H7 (cell line): Measurements from ENCODE around the gene CNDP1. TPM values are rescaled to one million over a fixed set of nuclear protein-coding genes. Genes with fewer than 3 reads are reported as not detected.
"Not testable (repeated sequence)": the region's sequence is repeated elsewhere in the genome, so short reads cannot be mapped to it uniquely, and the experiment has no call there.

Source experiments
- DNase-seq: peaks from one replicate; pipeline ENCODE4 v3.0.0; 2012
- H3K27me3 ChIP-seq: 2 replicates; pipeline ENCODE4 v1.6.0; 2011; ENCODE audit warnings: mild to moderate bottlenecking, low read length; ENCODE audit not compliant: control insufficient read depth, insufficient read depth
- H3K36me3 ChIP-seq: replicated peaks from 2 replicates; pipeline ENCODE4 v1.5.1; 2011; ENCODE audit warnings: low read length; ENCODE audit not compliant: control insufficient read depth, insufficient read depth
- H3K4me3 ChIP-seq: 2 replicates; pipeline ENCODE4 v1.5.1; 2011; ENCODE audit warnings: low read depth, mild to moderate bottlenecking, control low read depth, low read length, moderate library complexity; ENCODE audit not compliant: insufficient read depth
- total RNA-seq: library from RNA; depleted of rRNA; stranded (reverse); fragments of >200 nt; shearing (Covaris generic); gene quantifications from 2 replicates; pipeline ENCODE4 v1.2.3, GENCODE V29; 2014

Gene CNDP1
- total RNA-seq, 1 experiment from 2014 or later: not detected

DNA sequence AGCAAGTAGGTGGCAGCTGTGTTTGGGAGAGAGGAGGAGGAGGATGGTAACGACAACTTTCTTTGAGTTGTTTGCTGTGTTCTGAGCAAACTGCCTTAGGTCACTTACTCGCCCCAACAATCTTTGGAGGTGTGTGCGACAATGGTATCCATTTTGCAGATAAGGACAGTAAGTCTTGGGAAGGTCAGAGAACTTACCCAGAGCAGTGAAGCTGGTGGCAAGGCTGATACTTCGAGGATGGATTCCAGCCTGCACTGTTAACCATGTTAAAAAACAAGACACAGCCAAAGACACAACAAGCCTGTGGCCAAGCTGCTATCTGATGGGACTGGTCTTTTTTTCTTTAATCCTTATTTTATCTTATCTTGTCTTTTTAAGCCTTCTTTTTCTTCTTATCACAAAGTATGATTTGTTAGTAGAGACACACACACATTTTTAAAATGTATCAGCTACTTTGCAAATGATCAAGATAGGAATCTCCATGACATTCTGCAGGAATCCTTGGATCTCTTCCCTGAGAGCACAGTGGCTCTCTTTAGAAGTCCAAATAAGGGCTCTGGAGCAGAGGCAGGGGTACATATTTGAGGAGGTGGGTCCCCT, 27.9 kb downstream of the CNDP1 start:
- Histone ChIP-seq H3K36me3 (no peaks in the 10 kb centered on the region), H3K27me3 (no peaks in the 10 kb centered on the region), H3K4me3 (no peak overlapping the region)
- DNase-seq: no peak

DNA sequence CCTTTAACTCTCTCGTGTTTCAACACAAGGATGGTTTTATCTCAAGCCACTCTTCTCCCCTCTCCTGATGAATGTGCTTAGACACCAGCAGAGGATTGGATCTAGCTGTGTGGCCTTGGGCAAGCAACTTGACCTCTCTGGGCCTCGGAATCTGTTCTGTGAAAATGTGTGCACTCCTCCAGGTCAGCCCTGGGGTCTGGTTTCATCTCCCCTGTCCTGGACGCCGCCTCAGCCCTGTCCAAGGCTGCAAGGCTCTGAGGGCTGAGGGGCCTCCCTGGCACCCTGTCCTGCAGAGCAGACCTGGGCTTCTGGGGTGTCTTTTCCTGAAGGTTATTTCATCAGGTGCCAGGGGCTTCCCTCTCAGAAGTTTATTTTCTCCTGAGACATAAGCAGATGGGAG, 28.5 kb downstream of the CNDP1 start:
- H3K4me3 ChIP-seq: no peak overlapping the region
- no peak for DNase-seq
- H3K27me3 ChIP-seq: no peaks in the 10 kb centered on the region
- H3K36me3 ChIP-seq: no peaks in the 10 kb centered on the region

DNA sequence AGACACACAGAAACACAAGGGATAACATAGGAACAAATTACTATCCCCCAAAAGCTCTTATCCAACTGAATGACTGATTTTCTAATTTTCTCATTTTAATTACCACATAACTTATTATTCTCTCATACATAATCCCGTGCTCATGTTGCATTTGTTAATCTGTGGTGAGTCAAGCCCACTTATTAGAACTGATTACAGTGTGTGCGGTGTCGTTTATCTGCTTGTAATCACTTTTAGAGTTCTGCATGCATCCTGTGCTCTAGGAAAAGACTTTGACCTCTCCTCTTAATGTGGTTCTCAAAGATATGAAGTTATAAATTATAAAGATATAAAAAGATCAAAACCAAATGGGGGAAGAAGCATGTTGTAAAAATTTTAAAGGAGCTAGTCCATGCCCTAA, 29.7 kb downstream of the CNDP1 start:
- Histone ChIP-seq H3K27me3 (no peaks in the 10 kb centered on the region), H3K36me3 (no peaks in the 10 kb centered on the region), H3K4me3 (no peak overlapping the region)
- DNase-seq: no peak

DNA sequence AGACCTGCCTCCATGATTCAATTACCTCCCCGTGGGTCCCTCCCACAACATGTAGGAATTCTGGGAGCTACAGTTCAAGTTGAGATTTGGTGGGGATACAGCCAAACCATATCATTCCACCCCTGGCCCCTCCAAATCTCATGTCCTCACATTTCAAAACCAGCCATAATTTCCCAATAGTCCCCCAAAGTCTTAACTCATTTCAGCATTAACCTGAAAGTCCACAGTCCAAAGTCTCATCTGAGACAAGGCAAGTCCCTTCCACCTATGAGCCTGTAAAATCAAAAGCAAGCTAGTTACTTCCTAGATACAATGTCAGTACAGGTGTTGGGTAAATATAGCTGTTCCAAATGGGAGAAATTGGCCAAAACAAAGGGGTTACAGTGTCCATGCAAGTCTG, 30.9 kb downstream of the CNDP1 start:
- H3K36me3 ChIP-seq, H3K27me3 ChIP-seq, H3K4me3 ChIP-seq, DNase-seq: not testable (repeated sequence)

DNA sequence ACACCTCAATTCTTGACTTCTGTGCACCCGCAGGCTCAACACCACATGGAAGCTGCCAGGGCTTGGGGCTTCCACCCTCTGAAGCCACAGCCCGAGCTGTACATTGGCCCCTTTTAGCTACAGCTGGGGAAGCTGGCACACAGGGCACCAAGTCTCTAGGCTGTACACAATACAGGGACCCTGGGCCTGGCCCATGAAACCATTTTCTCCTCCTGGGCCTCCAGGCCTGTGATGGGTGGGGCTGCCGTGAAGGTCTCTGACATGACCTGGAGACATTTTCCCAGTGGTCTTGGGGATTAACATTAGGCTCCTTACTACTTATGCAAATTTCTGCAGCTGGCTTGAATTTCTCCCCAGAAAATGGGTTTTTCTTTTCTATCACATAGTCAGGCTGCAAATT, 31.7 kb downstream of the CNDP1 start:
- not testable (repeated sequence) for H3K36me3 ChIP-seq, H3K27me3 ChIP-seq, H3K4me3 ChIP-seq, DNase-seq

DNA sequence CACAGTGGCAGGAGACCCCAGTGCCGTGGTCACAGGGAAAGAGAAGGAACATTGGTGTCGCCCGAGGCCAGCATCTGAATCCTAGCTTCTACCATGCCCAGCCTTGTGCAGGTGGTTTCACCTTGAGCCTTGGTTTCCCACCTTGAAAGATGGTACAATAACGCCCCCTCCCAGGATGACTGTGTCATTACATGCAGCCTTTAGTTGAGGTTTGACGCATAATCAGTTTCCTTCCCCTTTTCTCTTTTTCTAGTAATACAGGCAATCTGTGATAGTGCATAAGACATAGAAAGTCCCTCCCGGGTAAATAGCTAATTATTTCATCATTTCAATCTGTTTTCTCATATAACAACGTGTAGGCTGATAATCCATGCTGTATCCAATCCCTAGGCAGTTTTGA, 33.5 kb downstream of the CNDP1 start:
- DNase-seq: no peak
- no peaks in the 10 kb centered on the region for H3K36me3 ChIP-seq

DNA sequence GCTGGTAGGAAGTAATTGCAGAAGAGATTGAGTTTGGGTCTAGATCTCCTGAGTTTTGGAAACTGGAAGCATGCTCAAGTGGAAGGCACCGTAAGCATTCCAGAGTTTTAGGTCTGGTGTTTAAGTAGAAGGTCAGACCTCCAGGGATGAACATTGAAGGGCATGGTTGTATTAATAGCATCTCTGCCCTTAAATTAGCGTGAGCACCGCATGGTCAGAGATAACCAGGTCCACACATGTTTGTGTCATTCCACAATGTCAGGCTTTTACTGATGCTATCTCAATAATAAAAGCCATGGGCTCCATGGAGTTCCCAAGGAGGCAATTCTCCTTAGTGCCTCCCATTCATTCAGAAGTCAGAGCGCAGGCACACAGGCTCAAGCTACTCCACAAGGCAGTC, 35.1 kb downstream of the CNDP1 start:
- Histone ChIP-seq H3K4me3 (no peak overlapping the region), H3K36me3 (no peaks in the 10 kb centered on the region), H3K27me3 (no peaks in the 10 kb centered on the region; the same call in 1 of the 2 replicates)
- no peak for DNase-seq

More for the DNA sequence above, 33.5 kb downstream of the CNDP1 start:
- H3K4me3 ChIP-seq: no peak overlapping the region
- H3K27me3 ChIP-seq: no peaks in the 10 kb centered on the region; the same call in 1 of the 2 replicates

DNA sequence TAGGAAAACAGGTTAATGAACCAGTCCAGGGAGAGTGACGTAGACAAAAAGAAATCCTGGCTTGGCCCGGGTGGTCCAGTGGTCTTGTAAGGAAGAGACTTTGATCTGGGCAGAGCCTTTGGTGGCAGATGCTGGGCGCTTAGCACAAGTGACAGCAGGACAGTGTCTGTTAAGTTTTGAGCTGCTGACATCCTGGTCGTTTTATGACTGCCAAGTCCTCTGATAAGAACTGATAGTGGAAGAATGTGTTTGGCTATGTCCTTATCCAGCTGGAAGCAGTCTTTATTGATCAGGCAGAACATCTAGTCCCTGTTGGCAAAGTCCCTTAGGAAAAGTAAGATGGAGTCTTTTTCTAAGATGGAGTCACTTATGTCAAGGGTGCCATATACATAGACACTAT, 36.0 kb downstream of the CNDP1 start:
- Histone ChIP-seq H3K27me3 (no peaks in the 10 kb centered on the region; the same call in 1 of the 2 replicates), H3K36me3 (no peaks in the 10 kb centered on the region), H3K4me3 (no peak overlapping the region)
- DNase-seq: no peak

DNA sequence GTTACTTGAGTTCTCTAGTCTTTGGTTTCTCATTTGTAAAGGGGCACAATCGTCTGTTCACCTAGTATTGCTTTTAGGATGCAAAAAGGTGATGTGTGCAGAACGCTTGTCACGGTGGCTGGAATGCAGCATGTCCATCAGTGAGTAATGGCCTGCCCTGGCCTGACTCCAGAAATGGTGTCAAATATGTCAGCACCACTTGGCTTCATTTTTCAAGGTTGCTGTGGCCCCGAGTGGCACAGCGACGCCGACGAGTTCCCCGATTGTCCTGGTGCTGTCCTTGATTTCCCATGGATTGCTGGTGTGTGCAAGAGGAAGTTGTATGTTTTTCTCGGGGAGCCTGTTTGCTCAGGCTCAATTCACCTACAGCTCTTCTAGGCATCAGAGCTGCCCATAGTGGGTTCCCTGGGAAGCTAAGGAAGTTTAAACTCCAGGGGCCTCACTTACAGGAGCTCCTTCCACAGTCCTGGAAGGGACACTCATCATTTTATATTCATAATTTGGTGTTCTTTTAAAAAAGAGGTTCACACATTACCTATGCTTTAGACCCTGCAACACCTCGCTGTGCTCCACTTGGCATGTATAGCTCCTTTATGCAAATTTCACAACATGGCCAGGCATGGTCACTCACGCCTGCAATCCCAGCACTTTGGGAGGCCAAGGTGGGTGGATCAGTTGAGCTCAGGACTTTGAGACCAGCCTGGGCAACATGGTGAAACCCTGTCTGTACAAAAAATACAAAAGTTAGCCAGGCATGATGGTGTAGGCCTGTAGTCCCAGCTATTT, 37.8 kb downstream of the CNDP1 start:
- DNase-seq: no peak
- no peaks in the 10 kb centered on the region; the same call in 1 of the 2 replicates for H3K27me3 ChIP-seq
- H3K4me3 ChIP-seq: no peak overlapping the region
- H3K36me3 ChIP-seq: no peaks in the 10 kb centered on the region

DNA sequence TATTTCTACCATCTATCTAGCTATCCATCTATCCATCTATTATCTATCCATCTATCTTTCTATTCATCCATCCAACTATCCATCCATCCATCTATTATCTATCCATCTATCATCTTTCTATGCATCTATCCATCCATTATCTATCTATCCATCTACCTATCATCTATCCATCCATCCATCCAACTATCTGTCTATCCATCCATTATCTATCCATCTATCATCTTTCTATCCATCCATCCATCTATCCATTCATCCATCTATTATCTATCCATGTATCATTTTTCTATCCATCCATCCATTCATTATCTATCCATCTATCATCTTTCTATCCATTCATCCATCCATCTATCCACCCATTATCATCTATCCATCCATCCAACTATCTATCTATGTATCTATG, 38.8 kb downstream of the CNDP1 start:
- Histone ChIP-seq H3K4me3 (no peak overlapping the region), H3K27me3 (no peaks in the 10 kb centered on the region; the same call in 1 of the 2 replicates), H3K36me3 (no peaks in the 10 kb centered on the region)

DNA sequence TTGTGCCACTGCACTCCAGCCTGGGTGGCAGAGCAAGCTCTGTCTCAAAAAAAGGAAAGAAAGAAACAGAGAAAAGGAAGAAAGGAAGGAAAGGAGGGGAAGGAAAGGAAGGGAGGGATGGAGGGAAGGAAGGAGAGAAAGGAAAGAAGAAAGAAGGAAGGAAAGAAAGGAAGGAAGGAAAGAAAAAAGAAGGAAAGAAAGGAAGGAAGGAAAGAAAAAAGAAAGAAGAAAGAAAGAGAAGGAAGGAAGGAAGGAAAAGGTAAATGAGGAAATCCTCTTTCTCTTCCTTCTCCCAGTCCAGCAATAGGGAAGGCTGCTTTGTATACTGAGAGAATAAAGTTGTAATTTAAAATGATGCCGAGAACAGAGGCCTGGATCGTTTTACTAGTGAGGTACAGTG, 40.6 kb downstream of the CNDP1 start:
- DNase-seq: no peak
- Histone ChIP-seq H3K4me3 (no peak overlapping the region), H3K27me3 (no peaks in the 10 kb centered on the region; the same call in 1 of the 2 replicates), H3K36me3 (no peaks in the 10 kb centered on the region)

More for the DNA sequence above, 38.8 kb downstream of the CNDP1 start:
- no peak for DNase-seq

DNA sequence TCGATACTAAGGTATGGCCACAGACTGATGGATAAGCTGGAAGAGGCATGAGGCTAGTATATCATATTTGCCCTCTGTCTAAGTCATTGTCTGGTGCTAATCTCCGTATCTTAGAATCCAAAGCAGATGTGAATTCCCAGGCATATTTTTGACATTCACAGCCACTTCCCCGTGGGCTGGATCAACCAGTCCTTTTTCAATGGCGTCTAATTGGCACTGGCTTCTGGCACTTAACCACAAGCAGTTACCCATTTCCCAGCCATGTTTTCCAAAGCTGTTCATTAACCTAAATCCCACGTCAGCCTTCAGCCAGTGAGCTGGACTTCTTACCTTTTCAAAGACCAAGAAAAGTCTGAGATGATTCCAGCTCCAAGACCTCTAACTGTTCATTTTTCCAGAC, 42.7 kb downstream of the CNDP1 start:
- Histone ChIP-seq H3K4me3 (no peak overlapping the region), H3K27me3 (peaks cover 3% of the 10 kb centered on the region), H3K36me3 (no peaks in the 10 kb centered on the region)
- DNase-seq: no peak

DNA sequence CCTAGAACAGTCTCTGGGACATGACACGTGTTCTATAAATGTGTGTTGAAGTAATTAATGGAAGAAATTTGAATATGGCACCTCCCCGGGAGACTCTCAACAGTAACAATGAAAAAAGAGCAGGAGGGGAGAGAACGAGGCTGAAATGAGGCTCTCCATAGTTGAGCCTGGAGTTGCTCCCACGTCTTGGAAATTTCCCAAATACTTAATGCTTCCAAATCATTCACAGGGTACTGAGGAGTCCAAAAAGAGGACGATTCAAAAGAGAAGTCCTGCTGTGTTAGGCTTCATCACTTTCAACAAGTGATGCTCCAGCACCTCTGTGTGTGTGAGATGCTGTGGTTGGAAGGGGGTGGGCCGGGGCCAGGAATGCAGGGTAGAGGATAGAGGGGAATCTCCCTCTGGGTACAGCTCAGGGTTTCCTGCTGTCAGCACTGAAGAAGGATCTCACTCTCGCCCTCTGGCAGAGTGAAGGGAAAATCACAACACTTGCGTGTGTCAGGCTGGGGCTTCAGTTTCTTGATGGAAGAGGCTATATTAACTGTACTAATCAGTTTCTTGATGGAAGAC, 45.3 kb downstream of the CNDP1 start:
- H3K27me3 ChIP-seq: peaks cover 6% of the 10 kb centered on the region
- H3K36me3 ChIP-seq: no peaks in the 10 kb centered on the region
- peak; percentile 63 for DNase-seq
- H3K4me3 ChIP-seq: no peak overlapping the region

DNA sequence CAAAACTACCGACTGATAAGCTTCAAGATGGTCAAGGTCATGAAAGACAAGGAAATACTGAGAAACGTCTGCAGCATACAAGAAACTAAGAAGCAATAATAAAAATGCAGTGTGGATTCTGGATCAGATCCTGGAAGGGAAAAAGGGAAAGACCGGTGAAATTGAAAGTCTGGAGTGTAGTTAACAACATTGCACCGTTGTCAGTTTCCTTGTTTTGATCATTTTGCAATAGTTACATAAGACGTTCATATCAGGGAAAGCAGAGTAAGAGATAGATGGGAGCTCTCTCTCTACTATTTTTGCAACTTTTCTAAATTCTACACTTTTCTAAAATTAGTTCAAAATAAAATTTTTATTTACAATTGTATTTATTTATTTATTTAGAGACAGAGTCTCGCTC, 48.3 kb downstream of the CNDP1 start:
- H3K27me3 ChIP-seq: peaks cover 6% of the 10 kb centered on the region
- no peak for DNase-seq
- H3K4me3 ChIP-seq: no peak overlapping the region
- no peaks in the 10 kb centered on the region for H3K36me3 ChIP-seq

DNA sequence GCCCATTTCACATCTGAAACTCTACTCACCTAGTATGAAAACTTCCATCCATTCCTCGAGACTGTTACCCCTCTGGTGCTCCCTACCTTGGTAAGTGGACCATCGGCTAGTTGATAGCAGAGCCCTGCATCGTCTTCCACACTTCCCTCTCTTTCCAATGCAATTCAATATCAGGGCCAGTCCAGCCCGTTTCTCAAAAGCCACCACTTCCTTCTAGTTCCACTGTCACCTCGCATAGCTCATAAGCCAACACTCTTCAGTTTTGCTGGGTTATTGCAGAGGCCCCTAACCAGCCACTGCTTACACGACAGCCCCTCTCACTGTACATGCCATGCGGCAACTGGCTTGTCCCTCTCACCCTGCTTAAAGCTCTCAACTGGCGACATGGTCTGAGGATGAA, 53.1 kb downstream of the CNDP1 start:
- Histone ChIP-seq H3K27me3 (peaks cover 3% of the 10 kb centered on the region), H3K4me3 (no peak overlapping the region), H3K36me3 (no peaks in the 10 kb centered on the region)
- DNase-seq: no peak
